ENCODE data around the gene CEP55.
"Not testable (repeated sequence)": the region's sequence is repeated elsewhere in the genome, so short reads cannot be mapped to it uniquely, and the experiment has no call there.

CEP55 gene

GRCh38 chr10:93496322-93497041 is at the start of gene CEP55:
Gene CEP55, plus strand, starts transcription at chr10:93496612. Its CDS starts 3,440 bp downstream, at chr10:93500052.
- peak; percentile 47 to 89 for DNase-seq

- no peak for DNase-seq
Measured at GRCh38 chr10:93447019-93447418, 49.4 kb upstream of the CEP55 start.

- DNase-seq = no peak
Measured at GRCh38 chr10:93447970-93448369, 48.4 kb upstream of the CEP55 start.

GRCh38 chr10:93451244-93451947 is 45.0 kb upstream of the CEP55 start:
- no peak for DNase-seq

GRCh38 chr10:93452143-93452542 is 44.3 kb upstream of the CEP55 start:
- DNase-seq = no peak

GRCh38 chr10:93454146-93454545 is 42.3 kb upstream of the CEP55 start:
- DNase-seq = no peak

- DNase-seq = no peak
Measured at GRCh38 chr10:93454736-93455135, 41.7 kb upstream of the CEP55 start.

GRCh38 chr10:93456480-93456879 is 39.9 kb upstream of the CEP55 start:
- no peak for DNase-seq

- no peak for DNase-seq
Measured at GRCh38 chr10:93457511-93457910, 38.9 kb upstream of the CEP55 start.

- peak in 1 of 2 experiments; percentile 46 for DNase-seq
Measured at GRCh38 chr10:93458821-93459257, 37.6 kb upstream of the CEP55 start.

GRCh38 chr10:93459466-93459865 is 36.9 kb upstream of the CEP55 start:
- DNase-seq = peak in 1 of 2 experiments; percentile 28

GRCh38 chr10:93461109-93461806 is 35.2 kb upstream of the CEP55 start:
- no peak for DNase-seq

- no peak for DNase-seq
Measured at GRCh38 chr10:93461807-93462178, 34.6 kb upstream of the CEP55 start.

- DNase-seq = no peak
Measured at GRCh38 chr10:93462371-93462770, 34.0 kb upstream of the CEP55 start.

GRCh38 chr10:93462881-93463280 is 33.5 kb upstream of the CEP55 start:
- no peak for DNase-seq

GRCh38 chr10:93463723-93464476 is 32.5 kb upstream of the CEP55 start:
- DNase-seq = no peak

- DNase-seq = no peak
Measured at GRCh38 chr10:93464776-93465388, 31.5 kb upstream of the CEP55 start.

- peak; percentile 61 to 90 for DNase-seq
Measured at GRCh38 chr10:93465806-93466675, 30.4 kb upstream of the CEP55 start.

GRCh38 chr10:93467635-93468034 is 28.8 kb upstream of the CEP55 start:
- DNase-seq = not testable (repeated sequence)

GRCh38 chr10:93468461-93469213 is 27.8 kb upstream of the CEP55 start:
- DNase-seq = no peak

- DNase-seq = no peak
Measured at GRCh38 chr10:93469454-93469853, 27.0 kb upstream of the CEP55 start.

Data from NCI-H446 (cell line).